GM21381 (cell line): ENCODE measurements around the gene CEBPB.
"Not testable (repeated sequence)": the region's sequence is repeated elsewhere in the genome, so short reads cannot be mapped to it uniquely, and the experiment has no call there.

Source experiments
- ATAC-seq: cut with Tn5 transposase; IDR thresholded peaks from one replicate; pipeline ENCODE4 v1.9.1; 2021; ENCODE audit warnings: mild to moderate bottlenecking, moderate library complexity; ENCODE audit not compliant: unreplicated experiment

Gene CEBPB

GRCh38 chr20:50190251-50191064, at the start of gene CEBPB:
Gene CEBPB (plus strand): TSS chr20:50190830. CDS start chr20:50191034, 204 bp downstream.
- ATAC-seq = peak; percentile 42

- ATAC-seq = no peak
These were observed 49.5 kb upstream of the CEBPB start for GRCh38 chr20:50141018-50141675.

- ATAC-seq = no peak
These were observed 48.6 kb upstream of the CEBPB start for GRCh38 chr20:50141811-50142561.

GRCh38 chr20:50142812-50143211, 47.8 kb upstream of the CEBPB start:
- no peak for ATAC-seq

- no peak for ATAC-seq
These were observed 46.3 kb upstream of the CEBPB start for GRCh38 chr20:50144362-50144761.

- ATAC-seq = no peak
These were observed 45.1 kb upstream of the CEBPB start for GRCh38 chr20:50145566-50145965.

GRCh38 chr20:50146214-50146613, 44.4 kb upstream of the CEBPB start:
- no peak for ATAC-seq

GRCh38 chr20:50146732-50147662, 43.6 kb upstream of the CEBPB start:
- no peak for ATAC-seq

- ATAC-seq = no peak
These were observed 41.0 kb upstream of the CEBPB start for GRCh38 chr20:50149481-50150254.

- ATAC-seq = no peak
These were observed 39.4 kb upstream of the CEBPB start for GRCh38 chr20:50151034-50151743.

- ATAC-seq = no peak
These were observed 38.1 kb upstream of the CEBPB start for GRCh38 chr20:50152394-50153152.

- no peak for ATAC-seq
These were observed 37.5 kb upstream of the CEBPB start for GRCh38 chr20:50153153-50153499.

GRCh38 chr20:50153500-50154377, 36.9 kb upstream of the CEBPB start, which contains the start of gene PEDS1:
Gene PEDS1 (minus strand): TSS chr20:50153723. CDS start chr20:50153637, 86 bp downstream.
- peak; percentile 96 for ATAC-seq

- not testable (repeated sequence) for ATAC-seq
These were observed 29.1 kb upstream of the CEBPB start for GRCh38 chr20:50161494-50161893.

GRCh38 chr20:50163570-50164317, 26.9 kb upstream of the CEBPB start:
- no peak for ATAC-seq

GRCh38 chr20:50165684-50166554, 24.7 kb upstream of the CEBPB start:
- peak; percentile 80 for ATAC-seq
